T-helper 17 cell (primary cell): ENCODE results near the gene SEC61B. TPM values are rescaled to one million over a fixed set of nuclear protein-coding genes. Genes with fewer than 3 reads are reported as not detected.
"Not testable (repeated sequence)": the region's sequence is repeated elsewhere in the genome, so short reads cannot be mapped to it uniquely, and the experiment has no call there.

Experiments used
- ATAC-seq: fragments of 150-1000 bp; cut with Tn5 transposase; 2 replicates; pipeline ENCODE4 v1.10.0; 2021; ENCODE audit warnings: mild to moderate bottlenecking, moderate library complexity
- DNase-seq, 3 donors: peaks; one replicate each; pipeline versions ENCODE4 v3.0.0 to v3.0.0-alpha.2; 2020 to 2021
- H3K9me3 ChIP-seq: one replicate; pipeline ENCODE4 v1.7.0; 2013; ENCODE audit warnings: low read length, mild to moderate bottlenecking; ENCODE audit not compliant: control insufficient read depth, poor library complexity, severe bottlenecking
- H3K27ac Mint-ChIP-seq: one replicate; pipeline ENCODE4 v1.8.0; 2022; ENCODE audit warnings: mild to moderate bottlenecking, moderate library complexity, mixed read lengths
- H3K27me3 Mint-ChIP-seq: one replicate; pipeline ENCODE4 v1.8.0; 2022; ENCODE audit warnings: mixed read lengths
- H3K36me3 Mint-ChIP-seq: one replicate; pipeline ENCODE4 v1.8.0; 2022; ENCODE audit warnings: low read depth, mixed read lengths
- H3K4me1 Mint-ChIP-seq: one replicate; pipeline ENCODE4 v1.8.0; 2022; ENCODE audit warnings: mild to moderate bottlenecking, mixed read lengths
- H3K4me3 Mint-ChIP-seq: one replicate; pipeline ENCODE4 v1.8.0; 2022; ENCODE audit warnings: mild to moderate bottlenecking, moderate library complexity, mixed read lengths
- total RNA-seq, 4 donors: library from RNA in 2 of 4; stranded (reverse) in 2 of 4; gene quantifications; one replicate each; pipeline ENCODE4 v1.2.3 and lab custom pipeline; 2022 to 2026

The SEC61B gene
- total RNA-seq, 2 donors from 2014 or later: 84.9 to 95.0 TPM

DNA sequence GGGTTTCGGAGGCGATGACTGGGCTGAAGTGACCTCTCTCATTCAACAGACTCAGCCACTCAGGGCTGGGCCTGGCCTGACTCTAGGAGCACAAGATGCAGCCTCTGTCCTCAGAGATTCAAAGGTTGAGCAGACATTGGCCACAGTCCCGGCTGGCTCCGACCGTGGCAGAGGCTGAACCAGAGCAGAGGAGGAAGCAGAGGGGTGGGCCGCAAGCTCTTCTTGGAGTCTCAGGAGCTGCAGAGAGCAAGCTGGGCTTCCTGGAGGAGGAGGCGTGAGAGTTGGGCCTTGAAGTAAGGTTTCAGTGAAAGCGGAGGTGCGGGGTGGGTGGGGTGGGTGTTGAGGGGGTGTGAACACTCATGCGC lies 38.0 kb upstream of the SEC61B start:
- no peaks in the 10 kb centered on the region for H3K36me3 Mint-ChIP-seq
- H3K4me3 Mint-ChIP-seq: no peak overlapping the region
- no peak for ATAC-seq
- H3K27ac Mint-ChIP-seq: no peak overlapping the region
- DNase-seq: no peak
- no peaks in the 10 kb centered on the region for H3K9me3 ChIP-seq
- H3K4me1 Mint-ChIP-seq: peaks cover 23% of the 10 kb centered on the region
- peaks cover 15% of the 10 kb centered on the region for H3K27me3 Mint-ChIP-seq

DNA sequence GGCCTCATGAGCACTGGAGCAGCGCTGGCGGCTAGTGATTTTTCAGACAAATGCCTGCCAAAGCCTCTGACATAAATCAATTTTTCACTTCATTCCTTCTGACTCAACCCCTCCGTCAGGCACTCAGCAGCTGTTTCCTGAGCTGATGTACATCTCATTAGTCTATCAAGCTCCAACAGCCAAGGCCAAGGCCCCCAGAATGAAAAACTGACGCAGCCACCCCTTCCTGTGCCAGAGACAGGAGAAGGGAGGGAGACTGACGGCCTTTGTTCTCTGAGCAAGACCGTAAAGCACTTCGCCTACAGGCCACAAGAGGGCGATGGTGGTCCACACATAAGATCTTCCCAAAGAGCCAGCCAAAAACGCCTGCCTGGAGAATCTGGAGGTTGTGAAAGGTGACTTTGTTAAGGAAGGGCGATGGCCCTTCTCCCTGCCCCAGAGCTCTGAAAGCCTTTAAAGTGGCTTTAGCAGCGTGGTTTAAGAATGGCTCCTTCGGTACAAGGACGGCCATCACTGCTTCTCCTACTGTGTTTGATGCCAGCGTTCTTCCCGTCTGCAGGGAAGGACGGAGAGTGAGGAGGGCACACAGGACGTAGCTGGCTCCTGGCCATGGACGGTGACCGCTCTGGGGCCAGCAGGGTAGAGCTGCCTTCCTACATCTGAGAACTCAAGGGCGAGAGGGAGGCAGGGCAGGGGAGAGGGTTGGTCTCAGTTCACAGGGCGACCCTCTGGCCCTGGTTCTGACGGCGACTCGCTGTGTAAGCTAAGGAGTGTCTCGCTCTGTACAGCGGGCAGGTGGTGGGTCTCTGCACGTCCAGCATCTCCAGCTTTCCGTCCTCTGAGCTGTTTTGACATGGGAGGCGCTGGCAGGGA lies 37.4 kb upstream of the SEC61B start:
- Mint-ChIP-seq H3K36me3 (no peaks in the 10 kb centered on the region), H3K4me3 (peak overlapping the region; percentile 43), H3K27ac (no peak overlapping the region), H3K4me1 (peaks cover 23% of the 10 kb centered on the region), H3K27me3 (peaks cover 21% of the 10 kb centered on the region)
- H3K9me3 ChIP-seq: no peaks in the 10 kb centered on the region
- ATAC-seq (peak; percentile 82), DNase-seq (peak; percentile 40 to 58 (median 46))

DNA sequence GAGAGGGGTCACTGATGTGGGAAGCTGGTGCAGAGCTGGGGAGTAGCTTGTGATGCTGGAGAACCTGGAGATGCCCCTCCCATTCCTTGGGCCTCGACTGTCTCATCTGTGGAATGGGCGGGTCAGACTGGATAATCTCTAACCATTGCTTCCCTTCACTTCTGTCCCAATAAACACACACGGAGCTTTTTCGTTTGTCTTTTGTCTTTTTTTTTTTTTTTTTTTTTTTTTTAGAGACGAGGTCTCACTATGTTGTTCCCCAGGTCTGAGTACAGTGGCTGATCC lies 36.8 kb upstream of the SEC61B start:
- no peaks in the 10 kb centered on the region for H3K9me3 ChIP-seq
- no peak for ATAC-seq
- Mint-ChIP-seq H3K27me3 (peaks cover 25% of the 10 kb centered on the region), H3K27ac (no peak overlapping the region), H3K4me1 (peaks cover 21% of the 10 kb centered on the region), H3K36me3 (no peaks in the 10 kb centered on the region), H3K4me3 (no peak overlapping the region)
- no peak for DNase-seq

DNA sequence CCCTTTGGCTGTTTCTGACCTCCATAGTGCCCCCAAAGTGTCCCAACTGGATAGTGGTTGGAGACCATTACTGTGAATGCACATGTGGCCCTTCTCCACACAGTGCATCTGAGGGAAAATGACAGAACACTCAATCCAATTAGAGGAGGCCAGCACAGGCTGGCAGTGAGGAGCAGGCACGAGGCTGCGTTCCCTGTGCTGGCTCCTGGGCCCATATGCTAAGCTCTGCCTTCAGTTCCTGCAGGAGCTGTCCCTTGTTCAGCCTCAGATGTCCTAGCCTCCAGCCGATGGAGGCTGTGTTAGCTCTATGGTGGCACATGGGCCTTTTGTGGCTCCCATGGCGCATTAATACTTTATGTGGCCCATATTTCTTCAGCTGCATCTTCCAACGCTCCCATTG lies 36.1 kb upstream of the SEC61B start:
- no peak for DNase-seq
- no peak overlapping the region for H3K27ac Mint-ChIP-seq
- no peaks in the 10 kb centered on the region for H3K36me3 Mint-ChIP-seq
- H3K9me3 ChIP-seq: no peaks in the 10 kb centered on the region
- H3K27me3 Mint-ChIP-seq: peaks cover 30% of the 10 kb centered on the region
- no peak overlapping the region for H3K4me3 Mint-ChIP-seq
- ATAC-seq: no peak
- peaks cover 21% of the 10 kb centered on the region for H3K4me1 Mint-ChIP-seq

DNA sequence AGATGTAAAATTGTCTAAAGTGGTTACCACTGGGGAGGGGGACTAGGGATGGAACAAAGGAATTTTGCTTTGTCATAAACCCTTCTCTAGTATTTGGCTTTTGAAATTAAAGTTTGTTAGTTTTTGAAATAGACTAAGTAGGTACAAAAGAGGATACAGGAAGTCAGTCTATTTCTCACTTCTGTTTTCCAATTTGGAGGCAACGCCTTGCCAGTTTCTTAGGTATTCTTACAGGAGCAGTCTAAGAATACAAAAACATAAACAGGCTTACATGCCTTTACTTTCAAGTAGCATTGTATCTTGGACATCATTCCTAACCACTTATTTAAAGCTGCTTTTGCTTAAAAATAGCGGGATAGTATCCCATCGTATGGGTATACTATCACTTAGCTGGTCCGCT lies 34.8 kb upstream of the SEC61B start:
- no peak for DNase-seq
- H3K4me3 Mint-ChIP-seq: no peak overlapping the region
- H3K9me3 ChIP-seq: no peaks in the 10 kb centered on the region
- H3K27me3 Mint-ChIP-seq: peaks cover 41% of the 10 kb centered on the region
- H3K4me1 Mint-ChIP-seq: peaks cover 13% of the 10 kb centered on the region
- no peak overlapping the region for H3K27ac Mint-ChIP-seq
- H3K36me3 Mint-ChIP-seq: no peaks in the 10 kb centered on the region
- no peak for ATAC-seq

DNA sequence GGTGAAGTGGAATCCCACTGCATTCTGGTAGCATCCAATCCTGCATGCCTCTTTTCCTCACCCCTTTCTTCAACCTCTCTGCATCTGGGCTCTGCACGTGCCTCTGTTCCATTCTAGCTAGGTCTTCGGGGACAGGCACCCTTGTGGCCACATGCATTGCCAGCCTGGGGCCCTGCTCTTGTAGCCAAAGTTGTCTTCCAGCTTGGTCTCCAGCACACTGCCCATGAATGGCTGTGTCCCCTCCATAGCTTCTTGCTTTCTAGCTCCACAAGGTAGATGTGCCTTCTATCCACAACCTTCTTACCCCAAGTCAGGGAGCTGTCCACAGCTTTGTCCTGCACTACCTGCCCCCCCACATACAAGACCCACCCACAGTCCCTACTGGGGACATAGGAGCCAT lies 32.9 kb upstream of the SEC61B start:
- no peaks in the 10 kb centered on the region for H3K36me3 Mint-ChIP-seq
- H3K27ac Mint-ChIP-seq: no peak overlapping the region

DNA sequence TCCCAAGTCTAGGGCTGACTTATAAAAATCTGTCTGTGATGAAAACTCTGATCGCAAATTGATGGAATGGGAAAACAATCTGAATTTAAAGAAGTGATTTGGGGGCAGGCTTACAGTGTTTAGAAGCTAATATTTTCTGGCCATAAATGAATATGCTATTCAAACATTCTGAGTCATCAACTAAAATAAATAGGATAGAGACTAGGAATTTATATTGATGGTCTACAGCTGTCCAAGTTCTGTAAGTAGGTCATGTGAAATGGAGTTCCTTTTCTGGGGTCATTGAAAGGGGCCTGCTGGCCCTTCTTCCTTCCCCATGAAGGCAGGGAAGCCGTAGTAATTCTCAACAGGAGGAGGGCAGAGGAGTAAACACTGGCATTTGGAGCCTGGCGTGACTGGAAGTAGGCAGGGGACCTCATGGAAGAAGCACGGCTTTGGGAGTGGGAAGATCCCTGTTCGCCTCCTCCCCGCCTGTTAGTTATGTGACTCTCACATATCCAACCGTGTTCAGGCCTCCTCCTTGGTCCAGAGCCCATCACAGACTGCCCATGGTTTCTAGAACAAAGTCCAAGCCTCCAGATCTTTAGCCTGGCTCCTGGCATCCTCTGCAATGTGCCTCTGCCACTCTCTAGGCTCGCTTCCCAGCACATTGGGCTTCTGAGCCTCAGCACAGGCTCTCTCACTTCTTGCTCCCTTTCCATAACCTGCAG lies 32.0 kb upstream of the SEC61B start:
- Mint-ChIP-seq H3K27me3 (peaks cover 49% of the 10 kb centered on the region), H3K36me3 (no peaks in the 10 kb centered on the region), H3K4me3 (no peak overlapping the region), H3K4me1 (peaks cover 8% of the 10 kb centered on the region), H3K27ac (no peak overlapping the region)
- H3K9me3 ChIP-seq: no peaks in the 10 kb centered on the region
- DNase-seq (no peak), ATAC-seq (no peak)

More for the DNA sequence above, 32.9 kb upstream of the SEC61B start:
- peaks cover 49% of the 10 kb centered on the region for H3K27me3 Mint-ChIP-seq
- no peak overlapping the region for H3K4me3 Mint-ChIP-seq
- ATAC-seq (no peak), DNase-seq (no peak)
- H3K4me1 Mint-ChIP-seq: peaks cover 13% of the 10 kb centered on the region
- no peaks in the 10 kb centered on the region for H3K9me3 ChIP-seq

DNA sequence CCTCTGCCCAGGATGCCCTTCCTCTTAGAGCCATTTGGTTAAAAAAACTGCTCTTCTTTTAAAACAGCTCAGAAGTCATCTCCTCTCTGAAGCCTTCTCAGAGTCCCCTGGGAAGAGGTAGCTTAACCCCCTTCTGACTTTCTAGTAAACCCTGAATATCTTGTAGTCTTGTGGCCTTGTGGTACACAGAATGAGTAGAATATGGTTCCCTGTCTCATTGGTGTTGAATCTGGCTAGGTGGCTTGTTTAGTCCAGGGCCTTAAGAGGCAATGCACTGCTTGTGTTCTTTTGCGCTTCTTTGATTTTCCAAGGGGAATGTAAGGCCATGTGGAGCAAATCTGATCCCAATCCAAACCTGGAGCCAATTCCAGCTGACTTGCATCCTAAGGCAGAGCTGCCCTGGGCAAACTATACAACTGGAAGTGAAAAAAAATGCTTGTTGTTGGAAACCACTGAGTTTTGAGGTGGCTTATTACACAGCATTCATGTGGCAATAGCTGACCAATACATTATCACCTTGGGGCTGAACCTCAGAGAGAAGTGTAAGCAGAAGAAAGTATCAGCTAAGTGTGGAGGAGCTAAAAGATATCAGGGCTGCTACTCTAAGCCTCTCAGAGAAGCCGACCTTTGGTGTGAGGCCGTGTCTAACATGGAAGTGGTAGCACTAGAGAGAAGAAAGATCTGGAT lies 31.3 kb upstream of the SEC61B start:
- H3K27me3 Mint-ChIP-seq: peaks cover 49% of the 10 kb centered on the region
- no peak overlapping the region for H3K4me3 Mint-ChIP-seq
- H3K36me3 Mint-ChIP-seq: no peaks in the 10 kb centered on the region
- ATAC-seq (no peak), DNase-seq (no peak)
- H3K9me3 ChIP-seq: no peaks in the 10 kb centered on the region
- peaks cover 8% of the 10 kb centered on the region for H3K4me1 Mint-ChIP-seq
- H3K27ac Mint-ChIP-seq: no peak overlapping the region

DNA sequence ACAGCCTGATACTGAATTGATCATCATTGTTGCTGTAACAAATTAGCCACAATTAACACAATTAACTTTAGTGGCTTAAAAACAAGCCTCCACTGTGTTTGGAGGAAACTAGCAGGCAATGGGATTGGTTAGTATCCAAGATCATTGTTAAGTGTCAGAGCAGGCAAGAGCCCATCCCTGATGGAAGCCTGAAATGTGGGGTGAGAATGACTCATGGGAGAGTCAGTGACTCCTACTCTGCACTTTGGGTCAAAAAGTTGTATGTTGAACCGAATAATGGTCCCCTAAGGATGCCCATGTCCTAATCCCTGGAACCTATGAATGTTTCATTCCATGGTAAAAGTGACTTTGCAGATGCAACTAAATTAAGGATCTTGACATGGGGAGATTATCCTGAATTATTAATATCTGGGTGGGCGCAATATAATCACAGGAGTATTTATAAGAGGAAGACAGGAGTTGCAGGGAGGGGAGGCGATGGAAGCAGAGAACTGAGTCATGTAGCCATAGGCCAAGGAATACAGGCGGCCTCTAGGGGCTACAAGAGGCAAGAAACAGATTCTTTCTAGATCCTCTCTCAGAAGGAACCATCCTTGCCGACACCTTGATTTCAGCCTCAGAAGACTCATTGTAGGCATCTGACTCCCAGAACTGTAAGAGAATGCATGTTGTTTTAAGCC lies 29.2 kb upstream of the SEC61B start:
- Mint-ChIP-seq H3K4me1 (peaks cover 6% of the 10 kb centered on the region), H3K36me3 (no peaks in the 10 kb centered on the region), H3K4me3 (no peak overlapping the region), H3K27me3 (peaks cover 46% of the 10 kb centered on the region), H3K27ac (no peak overlapping the region)
- DNase-seq (no peak), ATAC-seq (no peak)
- no peaks in the 10 kb centered on the region for H3K9me3 ChIP-seq

DNA sequence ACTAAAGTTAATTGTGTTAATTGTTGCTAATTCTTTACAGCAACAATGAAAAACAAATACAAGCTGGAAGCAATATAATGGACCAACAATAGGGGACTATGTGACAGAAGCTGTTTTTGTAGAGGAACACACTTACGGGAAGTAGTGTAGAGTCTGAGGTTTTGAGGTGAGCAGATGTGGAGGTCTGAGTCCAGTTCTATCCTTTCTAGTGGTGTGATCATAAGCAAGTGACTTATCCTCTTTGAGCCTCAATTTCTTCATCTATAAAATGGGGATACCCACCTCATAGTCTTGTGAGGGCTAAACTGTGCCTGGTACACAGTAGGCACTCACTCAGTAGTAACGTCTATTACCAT lies 28.6 kb upstream of the SEC61B start:
- DNase-seq: no peak
- H3K4me3 Mint-ChIP-seq: no peak overlapping the region
- H3K27me3 Mint-ChIP-seq: peaks cover 41% of the 10 kb centered on the region
- no peaks in the 10 kb centered on the region for H3K36me3 Mint-ChIP-seq
- H3K9me3 ChIP-seq: no peaks in the 10 kb centered on the region
- H3K27ac Mint-ChIP-seq: no peak overlapping the region
- ATAC-seq: no peak
- peaks cover 6% of the 10 kb centered on the region for H3K4me1 Mint-ChIP-seq

DNA sequence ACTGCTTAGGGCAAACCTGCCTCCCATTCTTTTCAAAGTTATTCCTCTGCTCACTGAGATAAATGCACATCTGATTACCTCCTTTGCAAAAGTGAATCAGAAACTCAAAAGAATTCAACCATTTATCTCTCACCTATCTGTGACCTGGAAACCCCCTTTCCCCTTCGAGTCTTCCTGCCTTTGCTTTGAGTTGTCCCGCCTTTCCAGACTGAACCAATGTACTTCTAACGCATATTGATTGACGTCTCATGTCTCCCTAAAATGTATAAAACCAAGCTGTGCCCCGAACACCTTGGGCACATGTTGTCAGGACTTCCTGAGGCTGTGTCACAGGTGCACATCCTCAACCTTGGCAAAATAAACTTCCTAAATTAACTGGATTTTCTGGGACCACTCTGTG lies 25.6 kb upstream of the SEC61B start:
- not testable (repeated sequence) for H3K27ac Mint-ChIP-seq, H3K36me3 Mint-ChIP-seq, DNase-seq, H3K4me3 Mint-ChIP-seq, ATAC-seq, H3K9me3 ChIP-seq, H3K4me1 Mint-ChIP-seq
- H3K27me3 Mint-ChIP-seq: peaks cover 14% of the 10 kb centered on the region

DNA sequence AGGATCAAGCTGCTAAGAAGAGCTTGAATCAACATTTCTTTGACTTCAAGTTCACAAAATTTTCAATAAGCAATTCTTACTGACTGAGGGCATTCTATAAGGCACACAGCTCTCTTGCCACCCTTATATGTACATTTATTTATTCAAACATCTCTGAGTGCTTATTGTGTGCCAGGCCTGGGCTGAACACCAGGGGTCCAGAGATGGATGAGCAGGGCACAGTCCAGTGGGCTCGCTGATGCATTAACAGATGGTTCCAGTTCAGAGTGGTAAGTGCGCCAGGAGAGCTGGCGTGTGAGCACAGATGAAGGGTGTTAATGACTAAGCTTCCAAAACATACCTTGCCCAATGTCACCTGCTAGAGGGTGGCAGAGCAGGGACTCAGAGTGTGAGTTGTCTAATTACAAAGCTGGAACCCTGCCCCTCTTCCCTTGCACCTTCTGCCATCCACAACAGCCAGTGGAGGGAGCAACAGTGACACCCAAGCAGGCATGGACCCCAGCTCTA lies 24.9 kb upstream of the SEC61B start:
- no peak for ATAC-seq
- peaks cover 4% of the 10 kb centered on the region for H3K4me1 Mint-ChIP-seq

DNA sequence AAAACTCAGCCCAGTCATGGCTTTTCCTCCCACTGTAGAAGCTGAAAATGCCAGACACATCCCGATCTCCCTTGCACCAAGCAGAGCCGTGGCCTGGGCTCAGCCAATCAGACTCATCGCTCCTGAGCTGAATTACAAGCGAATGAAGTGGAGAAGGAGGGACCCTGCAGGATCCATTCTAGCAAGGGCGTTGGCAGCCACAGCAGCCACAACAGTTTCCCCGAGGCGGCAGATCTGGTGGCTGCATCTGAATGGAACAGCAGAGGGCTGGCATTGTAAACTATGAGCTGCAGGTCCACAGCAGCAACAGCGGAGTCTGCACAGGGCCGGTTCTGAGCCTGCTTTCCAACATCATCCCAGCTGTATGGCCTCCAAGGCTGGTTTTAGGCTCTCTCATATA lies 24.1 kb upstream of the SEC61B start:
- no peak for DNase-seq
- no peaks in the 10 kb centered on the region for H3K9me3 ChIP-seq
- Mint-ChIP-seq H3K36me3 (no peaks in the 10 kb centered on the region), H3K27me3 (peaks cover 4% of the 10 kb centered on the region), H3K27ac (no peak overlapping the region), H3K4me3 (no peak overlapping the region), H3K4me1 (peaks cover 3% of the 10 kb centered on the region)
- ATAC-seq: no peak

More for the DNA sequence above, 24.9 kb upstream of the SEC61B start:
- peaks cover 10% of the 10 kb centered on the region for H3K27me3 Mint-ChIP-seq
- no peaks in the 10 kb centered on the region for H3K9me3 ChIP-seq
- no peak overlapping the region for H3K27ac Mint-ChIP-seq
- H3K4me3 Mint-ChIP-seq: no peak overlapping the region
- H3K36me3 Mint-ChIP-seq: no peaks in the 10 kb centered on the region
- DNase-seq: no peak
